ENCODE data around the gene NKX2-2. TPM values are rescaled to one million over a fixed set of nuclear protein-coding genes. Genes with fewer than 3 reads are reported as not detected.

Gene NKX2-2
- total RNA-seq, 1 experiment from 2014 or later: 19.8 TPM

- no peaks in the 10 kb centered on the region for H3K9me3 ChIP-seq (replicated peaks)
- H3K27ac ChIP-seq: no peak overlapping the region
- no peak for DNase-seq (ENCODE audit: low read depth in 1 of 2, low spot score in 2 of 2)
- H3K36me3 ChIP-seq: no peaks in the 10 kb centered on the region
- no peaks in the 10 kb centered on the region for H3K27me3 ChIP-seq (replicated peaks)
- H3K4me3 ChIP-seq: no peak overlapping the region
- H3K4me1 ChIP-seq (replicated peaks): no peaks in the 10 kb centered on the region
Measured at GRCh38 chr20:21534453-21534852, 20.6 kb upstream of the NKX2-2 start.

DNA sequence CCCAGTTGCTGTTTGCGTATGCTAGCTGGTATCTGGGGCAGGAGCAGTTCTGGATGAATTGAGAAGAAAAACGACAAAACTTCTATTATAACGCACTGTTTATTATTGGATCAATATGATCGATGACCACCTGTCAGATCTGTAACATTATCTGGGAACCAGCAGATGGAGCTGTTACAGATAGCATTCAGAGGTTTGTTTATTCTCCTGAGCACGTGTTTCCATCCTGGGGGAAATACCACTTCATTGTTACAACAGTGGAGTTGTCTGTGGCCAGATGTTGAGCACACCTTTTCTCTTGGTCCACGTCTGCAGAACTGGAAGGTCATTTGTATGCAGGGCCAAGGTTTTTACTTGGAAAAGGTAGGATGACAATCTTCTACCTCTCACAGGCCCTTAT, 16.0 kb upstream of the NKX2-2 start:
- peak in 1 of 2 experiments; percentile 5 for DNase-seq (ENCODE audit: low read depth in 1 of 2, low spot score in 2 of 2)
- Histone ChIP-seq H3K4me3 (no peak overlapping the region), H3K27ac (no peak overlapping the region), H3K4me1 (replicated peaks) (no peaks in the 10 kb centered on the region), H3K27me3 (replicated peaks) (peaks cover 4% of the 10 kb centered on the region; the same call in 1 of the 2 replicates), H3K36me3 (no peaks in the 10 kb centered on the region), H3K9me3 (replicated peaks) (no peaks in the 10 kb centered on the region)

GRCh38 chr20:21528870-21529269, 15.0 kb upstream of the NKX2-2 start:
- peak in 1 of 2 experiments; percentile 10 for DNase-seq (ENCODE audit: low read depth in 1 of 2, low spot score in 2 of 2)
- no peaks in the 10 kb centered on the region for H3K9me3 ChIP-seq (replicated peaks)
- H3K27me3 ChIP-seq (replicated peaks): peaks cover 12% of the 10 kb centered on the region
- no peaks in the 10 kb centered on the region for H3K4me1 ChIP-seq (replicated peaks)
- no peak overlapping the region for H3K4me3 ChIP-seq
- no peak overlapping the region for H3K27ac ChIP-seq
- no peaks in the 10 kb centered on the region for H3K36me3 ChIP-seq

- Histone ChIP-seq H3K36me3 (no peaks in the 10 kb centered on the region), H3K27ac (no peak overlapping the region), H3K27me3 (replicated peaks) (peaks cover 21% of the 10 kb centered on the region), H3K4me1 (replicated peaks) (peaks cover 3% of the 10 kb centered on the region), H3K4me3 (no peak overlapping the region), H3K9me3 (replicated peaks) (no peaks in the 10 kb centered on the region)
- DNase-seq (ENCODE audit: low read depth in 1 of 2, low spot score in 2 of 2): no peak
Measured at GRCh38 chr20:21527908-21528307, 14.0 kb upstream of the NKX2-2 start.

- Histone ChIP-seq H3K27ac (no peak overlapping the region), H3K4me3 (no peak overlapping the region), H3K4me1 (replicated peaks) (peaks cover 14% of the 10 kb centered on the region), H3K36me3 (no peaks in the 10 kb centered on the region), H3K27me3 (replicated peaks) (peaks cover 33% of the 10 kb centered on the region), H3K9me3 (replicated peaks) (no peaks in the 10 kb centered on the region)
- DNase-seq (ENCODE audit: low read depth in 1 of 2, low spot score in 2 of 2): peak in 1 of 2 experiments; percentile 6
Measured at GRCh38 chr20:21526776-21527175, 12.9 kb upstream of the NKX2-2 start.

DNA sequence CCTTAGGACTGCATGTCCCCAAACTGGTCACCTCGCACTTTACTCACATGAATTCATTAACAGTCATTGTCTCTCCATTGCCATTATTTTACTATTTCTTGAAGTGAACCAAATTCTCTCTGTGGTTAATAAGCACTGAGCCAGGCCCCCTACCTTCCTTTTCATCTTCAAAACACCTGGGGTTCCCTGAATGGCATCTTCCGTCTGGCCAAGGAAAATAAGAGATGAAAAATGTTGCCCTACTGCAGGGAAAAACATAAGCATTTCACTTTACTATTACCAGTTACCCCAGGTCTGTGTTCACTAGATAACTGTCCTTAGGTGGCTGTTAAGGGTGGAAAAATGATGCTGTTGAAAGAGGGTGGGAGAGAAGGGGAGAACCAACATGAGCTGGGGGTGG, 10.0 kb upstream of the NKX2-2 start:
- H3K4me3 ChIP-seq: no peak overlapping the region
- no peak for DNase-seq (ENCODE audit: low read depth in 1 of 2, low spot score in 2 of 2)
- no peaks in the 10 kb centered on the region for H3K9me3 ChIP-seq (replicated peaks)
- H3K27ac ChIP-seq: no peak overlapping the region
- peaks cover 24% of the 10 kb centered on the region for H3K4me1 ChIP-seq (replicated peaks)
- no peaks in the 10 kb centered on the region for H3K36me3 ChIP-seq
- H3K27me3 ChIP-seq (replicated peaks): peaks cover 43% of the 10 kb centered on the region

DNA sequence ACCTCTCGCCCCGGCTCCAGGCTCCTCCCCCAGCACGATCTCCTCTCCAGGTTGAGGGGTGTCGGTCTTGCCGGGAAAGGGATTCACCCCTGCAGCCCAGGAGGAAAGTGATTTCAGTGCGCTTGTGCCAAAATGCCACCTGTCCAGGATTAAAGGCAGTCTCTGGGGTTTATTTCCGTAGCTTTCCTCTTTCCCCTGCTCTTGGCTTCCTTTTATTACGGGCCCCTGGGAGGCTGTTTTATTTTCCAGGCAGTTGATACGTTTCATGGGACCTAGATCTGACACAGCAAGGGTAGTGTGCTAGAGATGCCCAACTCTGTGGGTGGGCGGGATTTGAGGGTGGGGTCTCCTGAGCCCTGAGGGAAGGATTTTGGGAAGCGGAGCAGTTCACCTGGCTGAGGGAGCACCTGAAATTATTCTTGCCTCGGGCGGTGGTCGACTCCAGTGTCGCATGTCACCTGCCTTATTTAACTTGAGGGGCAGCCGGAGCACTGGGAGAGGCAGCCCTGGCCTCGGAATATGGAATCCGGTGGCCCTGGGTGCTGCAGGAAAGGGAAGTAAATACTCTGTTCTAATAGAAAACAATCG, 9.5 kb upstream of the NKX2-2 start:
- H3K36me3 ChIP-seq: no peaks in the 10 kb centered on the region
- peak in 1 of 2 experiments; percentile 41 for DNase-seq (ENCODE audit: low read depth in 1 of 2, low spot score in 2 of 2)
- H3K4me1 ChIP-seq (replicated peaks): peaks cover 24% of the 10 kb centered on the region
- H3K4me3 ChIP-seq: no peak overlapping the region
- no peaks in the 10 kb centered on the region for H3K9me3 ChIP-seq (replicated peaks)
- no peak overlapping the region for H3K27ac ChIP-seq
- peaks cover 43% of the 10 kb centered on the region for H3K27me3 ChIP-seq (replicated peaks)

- no peaks in the 10 kb centered on the region for H3K36me3 ChIP-seq
- H3K4me1 ChIP-seq (replicated peaks): peaks cover 24% of the 10 kb centered on the region
- peak overlapping the region; percentile 39 for H3K4me3 ChIP-seq
- H3K27ac ChIP-seq: no peak overlapping the region
- peaks cover 39% of the 10 kb centered on the region for H3K27me3 ChIP-seq (replicated peaks)
- no peaks in the 10 kb centered on the region for H3K9me3 ChIP-seq (replicated peaks)
- peak; percentile 27 to 48 for DNase-seq (ENCODE audit: low read depth in 1 of 2, low spot score in 2 of 2)
Measured at GRCh38 chr20:21522481-21523280, 8.8 kb upstream of the NKX2-2 start.

DNA sequence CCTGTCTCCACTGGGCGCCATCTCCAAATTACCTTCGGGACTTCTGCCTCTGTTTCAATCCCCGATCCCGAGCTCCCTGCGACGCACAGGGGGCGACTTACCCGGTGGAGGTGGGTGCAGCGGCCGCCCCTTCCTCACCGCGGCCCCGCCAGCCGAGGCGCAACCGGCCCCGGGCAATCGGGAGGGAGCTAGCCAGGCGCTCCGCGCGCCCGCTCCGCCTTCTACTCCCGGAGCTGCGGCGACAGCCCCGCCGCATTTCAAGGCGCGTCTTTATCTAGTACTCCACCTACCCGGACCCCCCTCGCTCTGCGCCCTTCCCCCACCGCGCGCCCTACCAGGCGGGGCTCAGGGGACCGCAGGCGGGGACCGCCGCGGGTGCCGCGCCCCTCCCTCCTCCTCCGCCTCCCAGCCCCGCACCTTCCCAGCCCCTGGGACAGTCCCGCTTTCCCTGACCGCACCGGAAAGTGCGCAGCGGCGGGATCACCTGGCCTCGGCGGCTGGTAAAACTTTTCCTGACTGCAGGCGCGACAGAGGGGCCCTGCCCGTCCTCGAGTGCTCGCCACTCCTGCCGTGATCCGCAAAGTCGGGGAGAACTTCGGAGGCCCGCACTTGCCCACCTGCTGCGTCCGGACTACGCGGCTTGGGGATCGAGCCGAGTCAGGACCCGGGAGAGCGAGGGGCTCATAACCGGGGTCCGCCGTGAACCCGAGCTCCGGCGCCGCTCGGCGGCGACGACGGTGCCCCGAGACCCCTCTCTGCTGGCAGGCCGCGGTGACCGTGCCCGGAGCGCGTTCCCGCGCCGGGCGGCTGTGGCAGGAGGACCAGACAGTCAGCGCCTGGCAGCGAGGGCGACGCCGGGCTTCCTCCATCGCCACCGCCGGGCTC, 8.0 kb upstream of the NKX2-2 start:
- Histone ChIP-seq H3K36me3 (no peaks in the 10 kb centered on the region), H3K9me3 (replicated peaks) (no peaks in the 10 kb centered on the region), H3K4me3 (peak overlapping the region; percentile 39), H3K4me1 (replicated peaks) (peaks cover 24% of the 10 kb centered on the region), H3K27me3 (replicated peaks) (peaks cover 39% of the 10 kb centered on the region), H3K27ac (no peak overlapping the region)
- peak; percentile 40 to 41 for DNase-seq (ENCODE audit: low read depth in 1 of 2, low spot score in 2 of 2)

GRCh38 chr20:21520702-21521595, 7.1 kb upstream of the NKX2-2 start:
- Histone ChIP-seq H3K36me3 (no peaks in the 10 kb centered on the region), H3K27ac (no peak overlapping the region), H3K9me3 (replicated peaks) (no peaks in the 10 kb centered on the region), H3K4me3 (peak overlapping the region; percentile 39), H3K4me1 (replicated peaks) (peaks cover 25% of the 10 kb centered on the region), H3K27me3 (replicated peaks) (peaks cover 39% of the 10 kb centered on the region)
- peak; percentile 53 to 60 for DNase-seq (ENCODE audit: low read depth in 1 of 2, low spot score in 2 of 2)

- no peak overlapping the region for H3K4me3 ChIP-seq
- no peaks in the 10 kb centered on the region for H3K36me3 ChIP-seq
- DNase-seq (ENCODE audit: low read depth in 1 of 2, low spot score in 2 of 2): peak in 1 of 2 experiments; percentile 11
- H3K9me3 ChIP-seq (replicated peaks): no peaks in the 10 kb centered on the region
- no peak overlapping the region for H3K27ac ChIP-seq
- peaks cover 29% of the 10 kb centered on the region for H3K4me1 ChIP-seq (replicated peaks)
- peaks cover 34% of the 10 kb centered on the region for H3K27me3 ChIP-seq (replicated peaks)
Measured at GRCh38 chr20:21519136-21519584, 5.3 kb upstream of the NKX2-2 start.

GRCh38 chr20:21518292-21518991, 4.6 kb upstream of the NKX2-2 start:
- H3K36me3 ChIP-seq: no peaks in the 10 kb centered on the region; the same call in 1 of the 2 replicates
- peak in 1 of 2 experiments; percentile 36 for DNase-seq (ENCODE audit: low read depth in 1 of 2, low spot score in 2 of 2)
- H3K4me3 ChIP-seq: no peak overlapping the region
- peaks cover 27% of the 10 kb centered on the region for H3K27me3 ChIP-seq (replicated peaks)
- H3K4me1 ChIP-seq (replicated peaks): peaks cover 29% of the 10 kb centered on the region
- no peaks in the 10 kb centered on the region for H3K9me3 ChIP-seq (replicated peaks)
- no peak overlapping the region for H3K27ac ChIP-seq

Measured in SJSA1 (cell line).